HK-2 (cell line): ENCODE results near the gene TMEM94.
"Not testable (repeated sequence)": the region's sequence is repeated elsewhere in the genome, so short reads cannot be mapped to it uniquely, and the experiment has no call there.

Source experiments
- DNase-seq: peaks from one replicate; pipeline ENCODE4 v3.0.0-alpha.2; 2018; ENCODE audit not compliant: unreplicated experiment

Gene TMEM94

GRCh38 chr17:75445896-75446295 lies 10.5 kb upstream of the TMEM94 start:
- not testable (repeated sequence) for DNase-seq

- no peak for DNase-seq
Observed at GRCh38 chr17:75447951-75448856, 8.2 kb upstream of the TMEM94 start.

GRCh38 chr17:75450270-75450669 lies 6.2 kb upstream of the TMEM94 start:
- DNase-seq = no peak

- peak; percentile 62 for DNase-seq
Observed at GRCh38 chr17:75454193-75454592, 2.2 kb upstream of the TMEM94 start.

GRCh38 chr17:75454672-75455071 lies 1.8 kb upstream of the TMEM94 start:
- DNase-seq = not testable (repeated sequence)

- no peak for DNase-seq
Observed at GRCh38 chr17:75456039-75456416, 407 bp upstream of the TMEM94 start.

GRCh38 chr17:75457047-75457654 lies 716 bp downstream of the TMEM94 start:
- peak; percentile 43 for DNase-seq

GRCh38 chr17:75459246-75459589 lies 2.8 kb downstream of the TMEM94 start:
- DNase-seq = no peak

- DNase-seq = no peak
Observed at GRCh38 chr17:75459590-75460267, 3.3 kb downstream of the TMEM94 start.

GRCh38 chr17:75460295-75460694 lies 3.9 kb downstream of the TMEM94 start:
- DNase-seq = no peak

GRCh38 chr17:75463603-75464002 lies 7.2 kb downstream of the TMEM94 start:
- DNase-seq = no peak

GRCh38 chr17:75465039-75465438 lies 8.6 kb downstream of the TMEM94 start:
- DNase-seq = no peak

GRCh38 chr17:75468291-75468754 lies 11.9 kb downstream of the TMEM94 start:
- DNase-seq = no peak

- DNase-seq = no peak
Observed at GRCh38 chr17:75468779-75469373, 12.4 kb downstream of the TMEM94 start.

GRCh38 chr17:75471207-75471606 lies 14.8 kb downstream of the TMEM94 start:
- DNase-seq = no peak

GRCh38 chr17:75472119-75472518 lies 15.7 kb downstream of the TMEM94 start:
- DNase-seq = no peak

GRCh38 chr17:75473246-75473645 lies 16.8 kb downstream of the TMEM94 start:
- no peak for DNase-seq

- DNase-seq = no peak
Observed at GRCh38 chr17:75474736-75475135, 18.3 kb downstream of the TMEM94 start.

GRCh38 chr17:75475144-75475835 lies 18.9 kb downstream of the TMEM94 start:
- no peak for DNase-seq

GRCh38 chr17:75475851-75476250 lies 19.4 kb downstream of the TMEM94 start:
- no peak for DNase-seq

GRCh38 chr17:75476271-75476671 lies 19.8 kb downstream of the TMEM94 start:
- no peak for DNase-seq
